HCT116 (cell line): ENCODE results near the gene MYOZ2. TPM values are rescaled to one million over a fixed set of nuclear protein-coding genes. Genes with fewer than 3 reads are reported as not detected.

Experiments used
- ATAC-seq: fragments of 200-7000 bp; cut with Tn5 transposase; 2 replicates; pipeline ENCODE4 v1.9.1; 2020; ENCODE audit warnings: mild to moderate bottlenecking, moderate library complexity
- BruUV-seq: library from RNA; stranded (reverse); fragments of 400-500 nt; replicated peaks from 2 replicates; lab custom pipeline; 2021; lab: Mats Ljungman, UMichigan
- CTCF ChIA-PET: fragments of 300-600 bp; sonication (Branson Sonifier 250); formaldehyde crosslinking; loops from one replicate; lab custom pipeline; 2021; ENCODE audit warnings: antibody characterized with exemption; lab: Charles Lee
- POLR2A ChIA-PET: fragments of 300-600, 350-600 bp; sonication (Branson Sonifier 250); formaldehyde crosslinking; loops from one replicate; lab custom pipeline; 2021; ENCODE audit warnings: antibody characterized with exemption; lab: Charles Lee
- RAD21 ChIA-PET, 2 experiments: fragments of 300-600 bp; sonication (Branson Sonifier 250); formaldehyde crosslinking; loops; one replicate each; lab custom pipeline; 2023; ENCODE audit warnings: low total read pairs in 2 of 2; ENCODE audit not compliant: uncharacterized antibody in 2 of 2, unreplicated experiment in 2 of 2, low non-redundant PET in 1 of 2; lab: Charles Lee
- DNase-seq: peaks from one replicate; pipeline ENCODE4 v3.0.0-alpha.2; 2010; ENCODE audit warnings: low read depth, low spot score
- H2AFZ ChIP-seq: fragments of 200-600 bp; shearing (Covaris generic), sonication (generic); 2 replicates; pipeline ENCODE4 v1.6.1; 2017; ENCODE audit warnings: low read depth, mixed run types, mixed read lengths, antibody characterized with exemption, low read length; ENCODE audit not compliant: poor library complexity, severe bottlenecking
- H3K27ac ChIP-seq: 2 replicates; pipeline ENCODE4 v1.5.1; 2012; ENCODE audit warnings: low read depth, low read length
- H3K27me3 ChIP-seq: fragments of 200-600 bp; sonication (generic); 2 replicates; pipeline ENCODE4 v1.6.1; 2016; ENCODE audit warnings: mixed run types, low read length, mixed read lengths; ENCODE audit not compliant: insufficient read depth
- H3K36me3 ChIP-seq, 2 experiments: fragments of 200-500 bp in 1 of 2; fragments of 200-600 bp in 1 of 2; sonication (Bioruptor generic) in 1 of 2; sonication (generic) in 1 of 2; 2 replicates each; pipeline versions ENCODE4 v1.5.1 to v1.6.1; 2014 to 2016; ENCODE audit warnings: low read length in 2 of 2, inconsistent platforms in 1 of 2, mixed read lengths in 1 of 2, mixed run types in 1 of 2; ENCODE audit not compliant: insufficient read depth in 2 of 2, control insufficient read depth in 1 of 2
- H3K4me1 ChIP-seq, 2 experiments: fragments of 200-600 bp in 1 of 2; sonication (generic) in 1 of 2; 2 replicates each; pipeline versions ENCODE4 v1.5.1 to v1.6.1; 2012 to 2017; ENCODE audit warnings: low read length in 2 of 2, inconsistent platforms in 1 of 2, mild to moderate bottlenecking in 1 of 2, mixed read lengths in 1 of 2, mixed run types in 1 of 2, moderate library complexity in 1 of 2; ENCODE audit not compliant: insufficient read depth in 2 of 2, control insufficient read depth in 1 of 2
- H3K4me2 ChIP-seq: fragments of 200-600 bp; sonication (generic); 2 replicates; pipeline ENCODE4 v1.6.1; 2017; ENCODE audit warnings: mixed run types, low read length, mixed read lengths
- H3K4me3 ChIP-seq, 2 experiments: fragments of 200-600 bp in 1 of 2; sonication (generic) in 1 of 2; replicated peaks in 1 of 2; 2 replicates each; pipeline ENCODE4 v1.5.1; 2011 to 2016; ENCODE audit warnings: low read length in 2 of 2, control low read depth in 1 of 2, low read depth in 1 of 2, mild to moderate bottlenecking in 1 of 2, mixed read lengths in 1 of 2, mixed run types in 1 of 2
- H3K79me2 ChIP-seq: fragments of 200-600 bp; sonication (generic); 2 replicates; pipeline ENCODE4 v1.6.1; 2017; ENCODE audit warnings: mild to moderate bottlenecking, mixed run types, low read length, moderate library complexity, mixed read lengths; ENCODE audit not compliant: insufficient read depth
- H3K9ac ChIP-seq: fragments of 200-600 bp; sonication (generic); 2 replicates; pipeline ENCODE4 v1.6.1; 2016; ENCODE audit warnings: low read length, mixed read lengths
- H3K9me2 ChIP-seq: fragments of 200-600 bp; sonication (generic), shearing (Covaris generic); 2 replicates; pipeline ENCODE4 v1.6.1; 2017; ENCODE audit warnings: mixed run types, mild to moderate bottlenecking, moderate library complexity; ENCODE audit not compliant: insufficient read depth
- H3K9me3 ChIP-seq, 2 experiments: fragments of 200-500 bp in 1 of 2; fragments of 200-600 bp in 1 of 2; sonication (Bioruptor generic) in 1 of 2; sonication (generic) in 1 of 2; 2 replicates each; pipeline ENCODE4 v1.6.1; 2014 to 2017; ENCODE audit warnings: low read length in 2 of 2, mixed read lengths in 2 of 2, inconsistent platforms in 1 of 2, low read depth in 1 of 2, mild to moderate bottlenecking in 1 of 2, mixed run types in 1 of 2, moderate library complexity in 1 of 2; ENCODE audit not compliant: control insufficient read depth in 1 of 2, insufficient read depth in 1 of 2
- H4K20me1 ChIP-seq: fragments of 200-600 bp; sonication (generic), shearing (Covaris generic); 2 replicates; pipeline ENCODE4 v1.6.1; 2017; ENCODE audit warnings: mixed run types, mild to moderate bottlenecking, moderate library complexity; ENCODE audit not compliant: insufficient read depth
- ATF3 ChIP-seq: IDR thresholded peaks from 2 replicates; pipeline ENCODE4 v1.6.1; 2012
- CBX3 ChIP-seq: IDR thresholded peaks from 2 replicates; pipeline ENCODE4 v1.6.1; 2012; ENCODE audit warnings: low read depth
- EGR1 ChIP-seq: IDR thresholded peaks from 2 replicates; pipeline ENCODE4 v1.6.1; 2012; ENCODE audit warnings: low read depth
- EZH2 ChIP-seq: fragments of 200-600 bp; sonication (generic); IDR thresholded peaks from 2 replicates; pipeline ENCODE4 v1.6.1; 2017; ENCODE audit warnings: antibody characterized with exemption, mixed run types
- RAD21 ChIP-seq: IDR thresholded peaks from 2 replicates; pipeline ENCODE4 v1.6.1; 2012; ENCODE audit warnings: low read depth, mild to moderate bottlenecking
- SP1 ChIP-seq: IDR thresholded peaks from 2 replicates; pipeline ENCODE4 v1.6.1; 2012; ENCODE audit warnings: low read depth
- YY1 ChIP-seq: IDR thresholded peaks from 2 replicates; pipeline ENCODE4 v1.6.1; 2011; ENCODE audit warnings: low read length, low read depth, moderate library complexity, mild to moderate bottlenecking; ENCODE audit not compliant: insufficient replicate concordance; ENCODE audit errors: extremely low read depth
- ZBTB33 ChIP-seq: IDR thresholded peaks from 2 replicates; pipeline ENCODE4 v1.6.1; 2011; ENCODE audit warnings: mild to moderate bottlenecking, low read length, moderate library complexity; ENCODE audit not compliant: insufficient replicate concordance; ENCODE audit errors: extremely low read depth
- ZFX ChIP-seq: fragments of 450-650 bp; IDR thresholded peaks from 2 replicates; pipeline ENCODE4 v1.6.1; 2017
- intact Hi-C: fragments of 100-400 bp; cut with micrococcal nuclease; formaldehyde crosslinking; loops from 2 replicates; pipeline ENCODE4 v1.10.0; 2022
- total RNA-seq: library from RNA; stranded (reverse); gene quantifications from one replicate; pipeline ENCODE4 v1.2.1, GENCODE V29; 2021; ENCODE audit not compliant: unreplicated experiment
- TF ChIP-seq, protein P1 (sequence below): IDR thresholded peaks from 2 replicates; pipeline ENCODE4 v1.6.1; 2012
- TF ChIP-seq, protein P2 (sequence below): IDR thresholded peaks from 2 replicates; pipeline ENCODE4 v1.6.1; 2012; ENCODE audit warnings: low read depth

Gene MYOZ2
- total RNA-seq, 1 experiment from 2014 or later: not detected

- RAD21 ChIA-PET: no interaction called here
- POLR2A ChIA-PET: no interaction called here
- Histone ChIP-seq H3K9ac (no peak overlapping the region), H3K4me2 (no peak overlapping the region), H2AFZ (no peak overlapping the region), H3K9me2 (no peaks in the 10 kb centered on the region), H3K4me3 (no peak overlapping the region), H3K9me3 (no peaks in the 10 kb centered on the region), H3K27ac (no peak overlapping the region), H3K36me3 (no peaks in the 10 kb centered on the region), H3K79me2 (peaks cover 10% of the 10 kb centered on the region; the same call in 1 of the 2 replicates), H3K27me3 (no peaks in the 10 kb centered on the region), H3K4me1 (peaks cover 11 to 35% of the 10 kb centered on the region in 2 experiments), H4K20me1 (no peaks in the 10 kb centered on the region)
- CTCF ChIA-PET: no interaction called here
- BruUV-seq: no TSS peak
- intact Hi-C loops: no loop called here
- TF ChIP-seq ZFX (no peak), EGR1 (no peak), CBX3 (no peak), ATF3 (no peak), RAD21 (no peak), EZH2 (no peak), YY1 (no peak), ZBTB33 (no peak), SP1 (no peak)
- TF ChIP-seq, protein P1, sequence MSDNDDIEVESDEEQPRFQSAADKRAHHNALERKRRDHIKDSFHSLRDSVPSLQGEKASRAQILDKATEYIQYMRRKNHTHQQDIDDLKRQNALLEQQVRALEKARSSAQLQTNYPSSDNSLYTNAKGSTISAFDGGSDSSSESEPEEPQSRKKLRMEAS: no peak
- TF ChIP-seq, protein P2, sequence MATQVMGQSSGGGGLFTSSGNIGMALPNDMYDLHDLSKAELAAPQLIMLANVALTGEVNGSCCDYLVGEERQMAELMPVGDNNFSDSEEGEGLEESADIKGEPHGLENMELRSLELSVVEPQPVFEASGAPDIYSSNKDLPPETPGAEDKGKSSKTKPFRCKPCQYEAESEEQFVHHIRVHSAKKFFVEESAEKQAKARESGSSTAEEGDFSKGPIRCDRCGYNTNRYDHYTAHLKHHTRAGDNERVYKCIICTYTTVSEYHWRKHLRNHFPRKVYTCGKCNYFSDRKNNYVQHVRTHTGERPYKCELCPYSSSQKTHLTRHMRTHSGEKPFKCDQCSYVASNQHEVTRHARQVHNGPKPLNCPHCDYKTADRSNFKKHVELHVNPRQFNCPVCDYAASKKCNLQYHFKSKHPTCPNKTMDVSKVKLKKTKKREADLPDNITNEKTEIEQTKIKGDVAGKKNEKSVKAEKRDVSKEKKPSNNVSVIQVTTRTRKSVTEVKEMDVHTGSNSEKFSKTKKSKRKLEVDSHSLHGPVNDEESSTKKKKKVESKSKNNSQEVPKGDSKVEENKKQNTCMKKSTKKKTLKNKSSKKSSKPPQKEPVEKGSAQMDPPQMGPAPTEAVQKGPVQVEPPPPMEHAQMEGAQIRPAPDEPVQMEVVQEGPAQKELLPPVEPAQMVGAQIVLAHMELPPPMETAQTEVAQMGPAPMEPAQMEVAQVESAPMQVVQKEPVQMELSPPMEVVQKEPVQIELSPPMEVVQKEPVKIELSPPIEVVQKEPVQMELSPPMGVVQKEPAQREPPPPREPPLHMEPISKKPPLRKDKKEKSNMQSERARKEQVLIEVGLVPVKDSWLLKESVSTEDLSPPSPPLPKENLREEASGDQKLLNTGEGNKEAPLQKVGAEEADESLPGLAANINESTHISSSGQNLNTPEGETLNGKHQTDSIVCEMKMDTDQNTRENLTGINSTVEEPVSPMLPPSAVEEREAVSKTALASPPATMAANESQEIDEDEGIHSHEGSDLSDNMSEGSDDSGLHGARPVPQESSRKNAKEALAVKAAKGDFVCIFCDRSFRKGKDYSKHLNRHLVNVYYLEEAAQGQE: no peak
- no peak for ATAC-seq
- no peak for DNase-seq
These were observed 71.4 kb downstream of the MYOZ2 start for GRCh38 chr4:119207051-119207450.
